Ovary (tissue), 3 donors: ENCODE data around the gene GPR162.

ENCODE experiments used
- CTCF ChIP-seq, 3 donors: fragments of 450-650 bp in 2 of 3; fragments of 200-600 bp in 1 of 3; IDR thresholded peaks; one replicate each; pipeline versions ENCODE4 v1.5.1 to v1.8.0; 2016 to 2022; ENCODE audit warnings: antibody characterized with exemption in 3 of 3, mild to moderate bottlenecking in 1 of 3
- EP300 ChIP-seq: sonication (generic); formaldehyde crosslinking; IDR thresholded peaks from one replicate; pipeline ENCODE4 v1.6.1; 2017; ENCODE audit warnings: antibody characterized with exemption
- POLR2A ChIP-seq: fragments of 450-650 bp; IDR thresholded peaks from one replicate; pipeline ENCODE4 v1.6.1; 2017; ENCODE audit warnings: antibody characterized with exemption, mild to moderate bottlenecking, moderate library complexity
- donor health status: DM: no; HTN: no; CAD: no.

GRCh38 chr12:6840761-6841515 lies 19.3 kb downstream of the GPR162 start, which contains the start of gene GNB3:
- TF ChIP-seq CTCF (IDR thresholded peaks at IDR 0.05) (no peak), POLR2A (no peak), EP300 (no peak)
